Measurements from ENCODE around the gene IL17RC.
"Not testable (repeated sequence)": the region's sequence is repeated elsewhere in the genome, so short reads cannot be mapped to it uniquely, and the experiment has no call there.

IL17RC gene

DNA sequence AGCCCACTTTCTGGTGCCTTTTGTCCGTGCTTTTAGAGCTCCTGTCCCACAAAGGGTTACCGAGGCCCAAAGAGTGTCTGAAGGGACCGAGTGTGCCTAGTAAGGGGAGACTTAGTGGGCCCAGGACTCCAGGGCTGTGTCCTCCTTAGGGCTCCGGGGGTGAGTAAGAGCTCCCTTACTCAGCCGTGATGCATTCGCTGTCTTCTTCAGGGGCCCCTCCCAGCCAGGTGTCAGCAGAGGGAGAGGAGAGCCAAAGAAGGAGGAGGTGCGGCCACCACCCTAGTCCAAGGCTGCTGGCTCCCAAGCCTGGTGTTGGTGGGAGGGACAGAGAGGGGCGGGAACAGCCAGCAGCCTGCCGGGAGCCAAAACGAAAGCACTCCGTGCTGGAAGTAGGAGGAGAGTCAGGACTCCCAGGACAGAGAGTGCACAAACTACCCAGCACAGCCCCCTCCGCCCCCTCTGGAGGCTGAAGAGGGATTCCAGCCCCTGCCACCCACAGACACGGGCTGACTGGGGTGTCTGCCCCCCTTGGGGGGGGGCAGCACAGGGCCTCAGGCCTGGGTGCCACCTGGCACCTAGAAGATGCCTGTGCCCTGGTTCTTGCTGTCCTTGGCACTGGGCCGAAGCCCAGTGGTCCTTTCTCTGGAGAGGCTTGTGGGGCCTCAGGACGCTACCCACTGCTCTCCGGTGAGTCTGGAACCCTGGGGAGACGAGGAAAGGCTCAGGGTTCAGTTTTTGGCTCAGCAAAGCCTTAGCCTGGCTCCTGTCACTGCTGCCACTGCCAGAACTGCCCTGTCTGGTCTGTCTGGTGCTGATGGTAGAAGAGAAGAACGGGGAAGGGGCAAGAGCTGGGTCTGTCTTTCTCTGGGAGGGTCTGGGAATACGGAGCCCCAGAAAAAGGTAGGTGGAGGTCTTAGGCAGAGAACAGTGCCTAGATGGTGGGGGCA is at the start of gene IL17RC:
TSS of gene IL17RC (plus strand) at position 365 of the 947 bp plus-strand sequence. CDS start at position 583, 218 bp downstream.
- in situ Hi-C loops (cut with MboI; ENCODE audit: low sequenced_read_pairs) = no loop called here

DNA sequence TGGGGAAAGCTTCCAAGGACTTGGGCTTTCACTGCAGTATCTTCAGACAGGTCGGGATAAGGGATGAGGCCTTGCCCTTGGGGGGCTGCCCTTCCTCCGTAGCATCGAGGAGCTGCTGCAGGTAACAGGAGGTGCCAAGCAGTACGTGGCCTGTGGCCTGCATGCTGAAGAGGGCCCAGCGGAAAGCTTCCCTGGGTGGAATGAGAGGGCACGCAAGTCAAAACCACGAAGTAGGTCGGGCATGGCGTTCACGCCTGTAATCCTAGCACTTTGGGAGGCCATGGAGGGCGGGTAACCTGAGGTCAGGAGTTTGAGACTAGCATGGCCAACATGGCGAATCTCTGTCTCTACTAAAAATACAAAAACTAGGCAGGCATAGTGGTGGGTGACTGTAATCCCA is 49.8 kb upstream of the IL17RC start:
- in situ Hi-C loops (cut with MboI; ENCODE audit: low sequenced_read_pairs) = no loop called here

DNA sequence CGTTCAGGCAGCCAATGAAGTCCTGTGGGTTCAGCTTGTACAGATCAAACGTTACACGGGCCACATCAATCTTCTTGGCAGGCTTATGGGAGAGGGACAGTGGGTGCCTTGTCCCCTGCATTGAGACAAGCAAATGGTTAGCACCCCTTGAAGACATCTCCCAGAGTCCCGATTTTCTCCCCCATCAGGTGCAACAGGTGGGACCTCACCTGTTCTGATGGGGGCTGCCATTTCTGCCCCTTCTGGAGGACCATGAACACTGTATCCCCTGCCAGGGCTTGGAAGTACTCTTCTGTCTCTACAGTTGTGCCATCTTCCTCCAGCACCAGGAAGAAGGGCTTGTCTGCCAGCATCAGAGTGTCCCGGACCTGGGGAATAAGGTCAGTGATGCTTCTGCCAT is 46.9 kb upstream of the IL17RC start:
- in situ Hi-C loops (cut with MboI; ENCODE audit: low sequenced_read_pairs) = no loop called here

DNA sequence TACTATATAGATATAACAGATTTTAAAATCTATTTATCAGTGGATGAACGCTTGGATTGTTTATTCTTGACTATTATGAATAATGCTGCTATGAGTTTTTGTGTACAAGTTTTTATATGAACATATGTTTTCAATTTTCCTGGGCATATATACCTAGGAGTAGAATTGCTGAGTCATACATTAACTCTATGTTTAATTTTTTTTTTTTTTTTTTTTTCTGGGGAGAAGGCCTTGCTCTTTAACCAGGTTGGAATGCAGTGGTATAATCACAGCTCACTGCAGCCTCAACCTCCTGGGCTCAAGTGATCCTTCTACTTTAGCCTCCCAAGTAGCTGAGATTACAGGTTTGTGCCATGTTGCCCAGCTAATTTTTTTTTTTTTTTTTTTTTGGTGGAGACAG is 45.9 kb upstream of the IL17RC start:
- in situ Hi-C loops (cut with MboI; ENCODE audit: low sequenced_read_pairs) = no loop called here

- in situ Hi-C loops (cut with MboI; ENCODE audit: low sequenced_read_pairs) = not testable (repeated sequence)
Observed at GRCh38 chr3:9872067-9872466, 44.8 kb upstream of the IL17RC start.

DNA sequence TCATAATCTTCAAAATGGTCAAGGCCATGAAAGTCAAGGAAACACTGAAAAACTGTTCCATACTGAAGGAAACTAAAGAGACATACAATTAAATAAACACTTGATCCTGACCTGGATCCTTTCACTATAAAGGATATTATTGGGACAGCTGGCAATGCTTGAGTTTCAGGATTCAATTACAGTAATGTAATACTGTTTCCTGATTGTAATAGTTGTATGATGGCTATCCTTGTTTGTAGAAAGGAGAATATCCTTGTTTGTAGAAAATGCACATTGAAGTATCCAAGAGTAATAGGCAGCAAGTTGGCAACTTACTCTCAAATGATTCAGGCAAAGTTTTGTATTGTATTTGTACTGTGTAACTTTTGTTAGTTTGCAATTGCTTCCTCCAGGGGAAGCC is 41.5 kb upstream of the IL17RC start:
- in situ Hi-C loops (cut with MboI; ENCODE audit: low sequenced_read_pairs) = no loop called here

DNA sequence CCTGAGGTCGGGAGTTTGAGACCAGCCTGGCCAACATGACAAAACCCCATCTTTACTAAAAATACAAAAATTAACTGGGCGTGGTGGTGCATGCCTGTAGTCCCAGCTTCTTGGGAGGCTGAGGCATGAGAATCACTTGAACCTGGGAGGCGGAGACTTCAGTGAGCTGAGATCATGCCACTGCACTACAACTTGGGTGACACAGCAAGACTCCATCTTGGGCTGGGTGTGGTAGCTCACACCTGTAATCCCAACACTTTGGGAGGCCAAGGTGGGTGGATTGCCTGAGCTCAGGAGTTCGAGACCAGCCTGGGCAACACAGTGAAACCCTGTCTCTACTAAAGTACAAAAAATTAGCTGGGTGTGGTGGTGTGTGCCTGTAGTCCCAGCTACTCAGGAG is 40.6 kb upstream of the IL17RC start:
- in situ Hi-C loops (cut with MboI; ENCODE audit: low sequenced_read_pairs) = not testable (repeated sequence)

DNA sequence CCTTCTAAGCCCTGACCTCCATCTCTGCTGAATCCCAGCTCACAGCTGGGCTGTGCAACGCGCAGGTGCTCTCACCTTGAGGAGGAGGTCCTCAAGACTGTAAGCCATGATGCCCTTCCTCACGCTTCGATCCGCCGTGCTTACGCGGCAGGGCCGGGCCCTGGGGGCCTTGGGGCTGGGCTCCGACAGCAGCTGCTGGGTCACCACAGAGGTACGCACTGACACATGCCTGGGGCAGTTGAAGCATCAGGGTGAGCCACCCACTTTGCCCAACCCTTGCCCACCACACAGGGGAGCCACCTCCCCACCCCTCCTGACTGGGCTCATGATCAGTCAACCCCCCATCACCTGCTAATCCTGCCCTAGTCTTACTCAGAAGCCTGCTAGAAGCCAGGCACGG is 39.9 kb upstream of the IL17RC start:
- in situ Hi-C loops (cut with MboI; ENCODE audit: low sequenced_read_pairs) = no loop called here

GRCh38 chr3:9878700-9879099 is 38.2 kb upstream of the IL17RC start:
- in situ Hi-C loops (cut with MboI; ENCODE audit: low sequenced_read_pairs) = no loop called here

GRCh38 chr3:9879830-9880549 is 36.9 kb upstream of the IL17RC start, which contains the start of gene CIDEC:
CIDEC (minus strand) TSS chr3:9880253; CDS start chr3:9878486, 1,767 bp downstream.
- in situ Hi-C loops (cut with MboI; ENCODE audit: low sequenced_read_pairs) = no loop called here

DNA sequence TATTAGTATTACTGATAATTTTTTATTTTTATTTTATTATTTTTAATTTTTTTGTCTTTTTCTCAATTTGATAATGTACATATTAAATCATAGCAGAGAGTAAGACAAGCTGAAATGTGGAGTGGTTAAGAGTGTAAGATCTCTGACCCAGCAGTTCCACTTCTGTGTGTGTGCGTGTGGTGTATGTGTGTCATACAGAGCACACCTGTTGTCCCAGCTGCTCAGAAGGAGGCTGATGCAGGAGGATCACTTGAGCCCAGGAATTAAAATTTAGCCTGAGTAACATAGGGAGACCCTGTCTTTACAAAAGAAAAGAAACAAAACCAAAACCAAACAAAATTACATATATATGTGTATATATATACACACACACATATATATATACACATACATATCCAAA is 35.5 kb upstream of the IL17RC start:
- in situ Hi-C loops (cut with MboI; ENCODE audit: low sequenced_read_pairs) = no loop called here

DNA sequence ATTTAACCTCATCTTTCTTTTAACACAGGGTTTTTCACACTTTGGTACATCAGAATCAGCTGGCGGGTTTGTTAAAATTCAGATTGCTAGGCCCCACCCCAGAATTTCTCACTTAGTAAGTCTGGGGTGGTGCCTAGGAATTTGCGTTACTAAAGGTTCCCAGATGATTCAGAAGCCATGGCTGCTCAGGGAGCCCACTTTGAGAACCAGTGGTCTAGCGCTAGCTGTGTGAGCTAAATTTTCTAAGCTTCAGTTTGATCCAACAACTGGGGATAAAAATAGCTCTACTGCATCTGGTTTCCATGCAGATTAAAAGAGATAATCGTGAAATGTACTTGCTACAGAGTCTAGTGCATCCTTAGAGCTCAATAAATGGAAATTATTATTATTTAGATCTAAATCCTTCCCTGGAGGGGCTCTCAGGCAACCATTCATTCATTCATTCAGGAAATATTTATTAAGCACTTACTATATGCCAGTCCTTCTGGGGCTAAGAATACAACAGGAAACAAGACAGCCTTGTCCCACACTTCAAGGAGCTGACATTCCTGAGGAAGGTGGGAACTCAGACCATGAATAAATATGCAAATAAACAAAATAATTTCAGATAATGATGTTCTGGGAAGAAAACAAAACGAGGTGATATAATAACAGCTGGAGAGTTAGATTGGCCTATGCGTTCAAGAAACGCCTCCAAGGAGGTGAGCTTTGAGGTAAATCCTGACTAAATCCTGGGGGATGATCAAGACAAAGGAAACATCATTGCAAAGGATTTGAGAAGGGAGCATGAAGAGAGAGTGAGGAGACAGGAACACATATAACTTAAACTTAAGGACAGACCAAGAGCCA is 33.0 kb upstream of the IL17RC start:
- in situ Hi-C loops (cut with MboI; ENCODE audit: low sequenced_read_pairs) = no loop called here

DNA sequence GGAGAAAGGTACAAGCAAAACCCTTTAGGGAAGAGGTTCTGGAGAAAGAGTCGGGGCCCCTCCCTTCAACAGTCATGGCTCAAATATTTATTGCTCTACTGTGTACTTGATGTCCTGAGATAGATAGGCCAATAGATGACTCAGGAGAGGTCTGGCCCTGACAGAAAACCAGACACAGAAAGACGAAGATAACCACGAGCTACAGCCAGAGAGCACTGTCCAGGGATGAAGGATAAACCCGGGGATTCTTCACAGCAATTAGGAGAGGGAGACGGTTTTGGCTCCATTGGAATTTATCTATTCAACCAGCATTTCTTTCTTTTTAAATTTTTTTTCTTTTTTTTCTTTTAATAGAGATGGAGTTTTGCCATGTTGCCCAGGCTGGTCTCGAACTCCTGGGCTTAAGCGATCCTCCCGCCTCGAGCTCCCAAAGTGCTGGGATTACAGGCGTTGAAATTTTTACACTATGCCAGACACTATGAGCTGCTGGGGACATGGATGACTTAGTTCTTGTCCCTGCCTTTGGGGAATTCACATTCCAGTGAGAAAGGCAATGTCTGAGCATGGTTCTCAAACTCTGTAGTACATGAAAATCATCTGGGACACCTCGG is 32.2 kb upstream of the IL17RC start:
- in situ Hi-C loops (cut with MboI; ENCODE audit: low sequenced_read_pairs) = no loop called here

- in situ Hi-C loops (cut with MboI; ENCODE audit: low sequenced_read_pairs) = no loop called here
Observed at GRCh38 chr3:9886328-9886727, 30.6 kb upstream of the IL17RC start.

GRCh38 chr3:9887480-9887879 is 29.4 kb upstream of the IL17RC start:
- in situ Hi-C loops (cut with MboI; ENCODE audit: low sequenced_read_pairs) = no loop called here

GRCh38 chr3:9888540-9888939 is 28.4 kb upstream of the IL17RC start:
- in situ Hi-C loops (cut with MboI; ENCODE audit: low sequenced_read_pairs) = no loop called here

- in situ Hi-C loops (cut with MboI; ENCODE audit: low sequenced_read_pairs) = no loop called here
Observed at GRCh38 chr3:9889405-9889804, 27.5 kb upstream of the IL17RC start.

DNA sequence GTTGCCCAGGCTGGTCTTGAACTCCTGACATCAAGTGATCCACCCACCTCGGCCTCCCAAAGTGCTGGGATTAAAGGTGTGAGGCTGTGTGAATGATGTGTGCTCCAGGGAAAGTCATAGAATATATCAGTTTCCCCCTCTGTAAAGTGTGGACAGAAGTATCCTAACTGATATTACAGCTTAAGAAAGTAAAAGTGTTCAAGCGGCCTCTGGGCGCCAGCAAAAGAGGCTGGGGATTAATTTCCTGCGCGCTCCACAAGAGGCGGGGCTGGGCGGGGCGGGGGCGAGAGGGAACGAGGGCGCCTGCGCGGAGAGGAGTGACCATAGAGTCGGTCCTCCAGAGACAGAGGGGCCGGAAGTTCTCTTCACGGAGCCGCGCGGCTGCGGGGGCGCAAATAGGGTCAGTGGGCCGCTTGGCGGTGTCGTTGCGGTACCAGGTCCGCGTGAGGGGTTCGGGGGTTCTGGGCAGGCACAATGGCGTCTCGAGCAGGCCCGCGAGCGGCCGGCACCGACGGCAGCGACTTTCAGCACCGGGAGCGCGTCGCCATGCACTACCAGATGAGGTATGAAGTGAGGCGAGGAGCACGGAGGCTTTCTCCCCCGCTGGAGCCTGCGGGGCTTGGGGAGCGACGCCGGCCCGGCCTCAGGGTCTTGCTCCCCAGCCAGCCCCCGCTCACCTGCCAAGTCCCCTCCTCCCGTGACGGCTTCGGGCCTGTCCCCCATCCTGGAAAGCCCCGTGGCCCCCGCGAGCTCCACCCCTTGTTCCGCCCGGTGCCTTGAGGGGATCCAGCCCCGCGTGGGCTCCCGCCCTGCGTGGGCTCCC is 26.4 kb upstream of the IL17RC start, which contains the start of gene JAGN1:
TSS of gene JAGN1 (plus strand) at position 362 of the 823 bp plus-strand sequence. CDS start at position 475, 113 bp downstream.
- in situ Hi-C loops (cut with MboI; ENCODE audit: low sequenced_read_pairs) = no loop called here

DNA sequence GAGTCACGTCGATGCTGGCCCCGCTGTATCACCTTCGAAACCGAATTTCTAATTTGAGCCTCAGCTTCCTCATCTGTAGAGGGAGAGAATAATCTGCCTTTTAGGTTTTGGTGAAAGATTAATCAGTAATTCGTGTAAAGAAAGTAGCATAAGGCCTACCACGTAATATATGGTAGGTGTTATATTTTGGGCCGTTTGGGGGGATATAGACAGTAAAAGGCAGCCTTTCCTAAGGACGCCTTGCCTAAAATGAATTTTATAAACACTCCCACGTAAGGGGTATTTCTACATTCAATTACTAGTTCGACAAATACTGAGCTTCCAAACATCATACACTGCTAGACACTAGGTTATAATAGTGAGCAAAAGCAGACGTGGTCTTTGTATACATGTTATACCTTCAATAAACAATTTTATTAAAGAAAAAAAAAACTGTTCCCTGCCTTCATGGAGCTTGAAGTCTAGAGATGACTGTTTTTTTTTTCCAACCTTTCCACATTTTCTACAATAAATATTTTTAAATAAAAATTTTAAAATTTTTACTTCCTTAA is 25.8 kb upstream of the IL17RC start:
- in situ Hi-C loops (cut with MboI; ENCODE audit: low sequenced_read_pairs) = no loop called here
